Measurements from ENCODE around the gene RNASE9. TPM values are rescaled to one million over a fixed set of nuclear protein-coding genes. Genes with fewer than 3 reads are reported as not detected.
"Not testable (repeated sequence)": the region's sequence is repeated elsewhere in the genome, so short reads cannot be mapped to it uniquely, and the experiment has no call there.

Gene RNASE9
- total RNA-seq, 3 donors from 2014 or later = not detected

GRCh38 chr14:20597108-20597507 lies 36.3 kb upstream of the RNASE9 start:
- intact Hi-C loops (cut with DNase I, micrococcal nuclease) = no loop called here
- Histone ChIP-seq H3K36me3 (ENCODE audit: low read depth) (no peaks in the 10 kb centered on the region), H3K9me3 (no peaks in the 10 kb centered on the region), H3K4me3 (no peak overlapping the region), H3K4me1 (ENCODE audit: low read depth) (no peaks in the 10 kb centered on the region)
- ATAC-seq = no peak
- TF ChIP-seq CTCF (IDR thresholded peaks at IDR 0.05) = no peak
- DNase-seq = no peak

- H3K9me3 ChIP-seq; ATAC-seq; DNase-seq; H3K36me3 ChIP-seq (ENCODE audit: low read depth); H3K4me3 ChIP-seq; H3K4me1 ChIP-seq (ENCODE audit: low read depth); intact Hi-C loops (cut with DNase I, micrococcal nuclease): not testable (repeated sequence)
Observed at GRCh38 chr14:20595726-20596125, 34.9 kb upstream of the RNASE9 start.

GRCh38 chr14:20592574-20592973 lies 31.7 kb upstream of the RNASE9 start:
- Histone ChIP-seq H3K4me3 (no peak overlapping the region), H3K36me3 (ENCODE audit: low read depth) (no peaks in the 10 kb centered on the region), H3K4me1 (ENCODE audit: low read depth) (no peaks in the 10 kb centered on the region), H3K9me3 (no peaks in the 10 kb centered on the region)
- ATAC-seq (no peak), DNase-seq (no peak)
- intact Hi-C loops (cut with DNase I, micrococcal nuclease) = no loop called here
- no peak for TF ChIP-seq CTCF (IDR thresholded peaks at IDR 0.05)

- Histone ChIP-seq H3K4me1 (ENCODE audit: low read depth) (no peaks in the 10 kb centered on the region), H3K4me3 (no peak within 1 kb of the TSS), H3K36me3 (ENCODE audit: low read depth) (no peaks in the 10 kb centered on the region), H3K9me3 (no peaks in the 10 kb centered on the region)
- ATAC-seq (no peak), DNase-seq (no peak)
- TF ChIP-seq CTCF (IDR thresholded peaks at IDR 0.05) = no peak
- intact Hi-C loops (cut with DNase I, micrococcal nuclease) = no loop called here
Observed at GRCh38 chr14:20591235-20591634, 30.4 kb upstream of the RNASE9 start, which contains the start of gene RNASE12. Gene RNASE12 (minus strand): TSS chr14:20591376. CDS start chr14:20590723, 653 bp downstream.

- ATAC-seq = no peak
- Histone ChIP-seq H3K4me1 (ENCODE audit: low read depth) (no peaks in the 10 kb centered on the region), H3K36me3 (ENCODE audit: low read depth) (no peaks in the 10 kb centered on the region), H3K9me3 (no peaks in the 10 kb centered on the region), H3K4me3 (no peak within 1 kb of the TSS)
- intact Hi-C loops (cut with DNase I, micrococcal nuclease) = no loop called here
- TF ChIP-seq CTCF (IDR thresholded peaks at IDR 0.05) = no peak
- DNase-seq = no peak
Observed at GRCh38 chr14:20587489-20588154, 26.8 kb upstream of the RNASE9 start, which contains the start of gene RNASE11. Gene RNASE11 (minus strand): TSS chr14:20588001.

- no peaks in the 10 kb centered on the region for H3K9me3 ChIP-seq
- no peaks in the 10 kb centered on the region for H3K4me1 ChIP-seq (ENCODE audit: low read depth)
- no peak for ATAC-seq
- H3K4me3 ChIP-seq = no peak overlapping the region
- H3K36me3 ChIP-seq (ENCODE audit: low read depth) = no peaks in the 10 kb centered on the region
- no peak for TF ChIP-seq CTCF (IDR thresholded peaks at IDR 0.05)
- DNase-seq = no peak
- intact Hi-C loops (cut with DNase I, micrococcal nuclease) = no loop called here
Observed at GRCh38 chr14:20583908-20584307, 23.1 kb upstream of the RNASE9 start.
